Subcutaneous abdominal adipose tissue (tissue), 5 donors: ENCODE measurements around the gene TECR.
"Not testable (repeated sequence)": the region's sequence is repeated elsewhere in the genome, so short reads cannot be mapped to it uniquely, and the experiment has no call there.

Experiments used
- H3K27ac ChIP-seq: one replicate; pipeline ENCODE4 v1.7.0; 2013; ENCODE audit warnings: low read depth, mild to moderate bottlenecking, inconsistent platforms, low read length, moderate library complexity
- H3K27me3 ChIP-seq, 5 donors: one replicate each; pipeline ENCODE4 v1.7.0; 2013; ENCODE audit warnings: low read length in 5 of 5, inconsistent platforms in 1 of 5; ENCODE audit not compliant: control insufficient read depth in 5 of 5, insufficient read depth in 4 of 5
- H3K36me3 ChIP-seq, 5 donors: one replicate each; pipeline ENCODE4 v1.7.0; 2013; ENCODE audit warnings: low read length in 5 of 5; ENCODE audit not compliant: control insufficient read depth in 5 of 5, insufficient read depth in 5 of 5
- H3K4me1 ChIP-seq, 5 donors: one replicate each; pipeline ENCODE4 v1.7.0; 2013; ENCODE audit warnings: low read length in 5 of 5, mild to moderate bottlenecking in 3 of 5, moderate library complexity in 1 of 5; ENCODE audit not compliant: control insufficient read depth in 5 of 5, insufficient read depth in 5 of 5
- H3K4me3 ChIP-seq, 5 donors: one replicate each; pipeline ENCODE4 v1.7.0; 2013; ENCODE audit warnings: low read length in 5 of 5, low read depth in 1 of 5
- H3K9ac ChIP-seq, 5 donors: one replicate each; pipeline ENCODE4 v1.7.0; 2013; ENCODE audit warnings: low read length in 5 of 5, mild to moderate bottlenecking in 4 of 5, moderate library complexity in 3 of 5
- H3K9me3 ChIP-seq, 5 donors: one replicate each; pipeline ENCODE4 v1.7.0; 2013; ENCODE audit warnings: low read length in 5 of 5; ENCODE audit not compliant: control insufficient read depth in 5 of 5
- donor health status: healthy.
- donor health status: healthy.
- donor health status: healthy.
- donor health status: healthy.
- donor health status: healthy.

Gene TECR

GRCh38 chr19:14530506-14530905 is 1.1 kb downstream of the TECR start:
- Histone ChIP-seq H3K9me3 (no peaks in the 10 kb centered on the region), H3K36me3 (no peaks in the 10 kb centered on the region), H3K4me1 (peaks cover 0 to 35% (median 29%) of the 10 kb centered on the region in 5 donors), H3K27ac (peak overlapping the region; percentile 92), H3K9ac (peak overlapping the region in 2 of 5 donors; percentile 80 to 86), H3K4me3 (peak overlapping the region in 3 of 5 donors; percentile 78 to 96 (median 93)), H3K27me3 (no peaks in the 10 kb centered on the region)

- Histone ChIP-seq H3K27me3 (no peaks in the 10 kb centered on the region), H3K4me3 (no peak overlapping the region), H3K36me3 (no peaks in the 10 kb centered on the region), H3K27ac (no peak overlapping the region), H3K9me3 (no peaks in the 10 kb centered on the region), H3K4me1 (peaks cover 0 to 39% (median 32%) of the 10 kb centered on the region in 5 donors), H3K9ac (no peak overlapping the region)
Observed at GRCh38 chr19:14533450-14533849, 4.1 kb downstream of the TECR start.

GRCh38 chr19:14536926-14537692 is 7.7 kb downstream of the TECR start:
- H3K4me3 ChIP-seq, result peak overlapping the region in 2 of 5 donors; percentile 18 to 42
- H3K27me3 ChIP-seq, result no peaks in the 10 kb centered on the region
- H3K9ac ChIP-seq, result no peak overlapping the region
- peaks cover 0 to 11% (median 7%) of the 10 kb centered on the region in 5 donors for H3K4me1 ChIP-seq
- H3K27ac ChIP-seq, result no peak overlapping the region
- no peaks in the 10 kb centered on the region for H3K9me3 ChIP-seq
- peaks cover 0 to 4% (median 3%) of the 10 kb centered on the region in 5 donors for H3K36me3 ChIP-seq

- peaks cover 5 to 29% (median 24%) of the 10 kb centered on the region in 5 donors for H3K4me1 ChIP-seq
- no peak overlapping the region for H3K27ac ChIP-seq
- H3K27me3 ChIP-seq, result no peaks in the 10 kb centered on the region
- H3K36me3 ChIP-seq, result peaks cover 0 to 4% (median 3%) of the 10 kb centered on the region in 5 donors
- H3K9me3 ChIP-seq, result no peaks in the 10 kb centered on the region
- H3K4me3 ChIP-seq, result no peak overlapping the region
- peak overlapping the region in 1 of 5 donors; percentile 38 for H3K9ac ChIP-seq
Observed at GRCh38 chr19:14540741-14541525, 11.5 kb downstream of the TECR start.

GRCh38 chr19:14541979-14542378 is 12.6 kb downstream of the TECR start:
- not testable (repeated sequence) for H3K27ac ChIP-seq, H3K9ac ChIP-seq, H3K9me3 ChIP-seq, H3K4me3 ChIP-seq, H3K27me3 ChIP-seq, H3K36me3 ChIP-seq
- H3K4me1 ChIP-seq, result peaks cover 5 to 29% (median 23%) of the 10 kb centered on the region in 5 donors

GRCh38 chr19:14542711-14543328 is 13.4 kb downstream of the TECR start:
- Histone ChIP-seq H3K4me1 (peaks cover 5 to 25% (median 21%) of the 10 kb centered on the region in 5 donors), H3K9me3 (no peaks in the 10 kb centered on the region), H3K36me3 (peaks cover 0 to 4% (median 3%) of the 10 kb centered on the region in 5 donors), H3K4me3 (peak overlapping the region in 1 of 5 donors; percentile 44), H3K27me3 (no peaks in the 10 kb centered on the region), H3K9ac (no peak overlapping the region), H3K27ac (no peak overlapping the region)

- Histone ChIP-seq H3K9ac (no peak overlapping the region), H3K36me3 (peaks cover 0 to 8% (median 3%) of the 10 kb centered on the region in 5 donors), H3K4me3 (no peak overlapping the region), H3K9me3 (no peaks in the 10 kb centered on the region), H3K27me3 (no peaks in the 10 kb centered on the region), H3K4me1 (peaks cover 5 to 25% (median 21%) of the 10 kb centered on the region in 5 donors), H3K27ac (no peak overlapping the region)
Observed at GRCh38 chr19:14544047-14544446, 14.7 kb downstream of the TECR start.

- H3K36me3 ChIP-seq, result peaks cover 0 to 4% (median 3%) of the 10 kb centered on the region in 5 donors
- peak overlapping the region in 1 of 5 donors; percentile 50 for H3K9ac ChIP-seq
- peak overlapping the region; percentile 41 for H3K27ac ChIP-seq
- H3K4me1 ChIP-seq, result peaks cover 5 to 28% (median 23%) of the 10 kb centered on the region in 5 donors
- H3K9me3 ChIP-seq, result no peaks in the 10 kb centered on the region
- H3K4me3 ChIP-seq, result peak overlapping the region in 1 of 5 donors; percentile 15
- H3K27me3 ChIP-seq, result no peaks in the 10 kb centered on the region
Observed at GRCh38 chr19:14544977-14545715, 15.8 kb downstream of the TECR start.

GRCh38 chr19:14545716-14546082 is 16.3 kb downstream of the TECR start:
- Histone ChIP-seq H3K36me3 (peaks cover 0 to 6% (median 4%) of the 10 kb centered on the region in 5 donors), H3K4me1 (peaks cover 5 to 33% (median 23%) of the 10 kb centered on the region in 5 donors), H3K27ac (peak overlapping the region; percentile 41), H3K9ac (no peak overlapping the region), H3K9me3 (no peaks in the 10 kb centered on the region), H3K4me3 (peak overlapping the region in 1 of 5 donors; percentile 15), H3K27me3 (no peaks in the 10 kb centered on the region)
